WTC11 (cell line): ENCODE results near the gene SLC27A4. TPM values are rescaled to one million over a fixed set of nuclear protein-coding genes. Genes with fewer than 3 reads are reported as not detected.

Experiments used
- ATAC-seq: fragments of 200-7000 bp; cut with Tn5 transposase; 2 replicates; pipeline ENCODE4 v1.10.0; 2021; ENCODE audit warnings: mild to moderate bottlenecking, moderate library complexity
- CTCF ChIA-PET: fragments of 300-600 bp; sonication (Branson Sonifier 250); formaldehyde crosslinking; loops from one replicate; lab custom pipeline; 2021; ENCODE audit warnings: antibody characterized with exemption; lab: Charles Lee
- POLR2A ChIA-PET: fragments of 350-600 bp; sonication (Branson Sonifier 250); formaldehyde crosslinking; loops from one replicate; lab custom pipeline; 2021; ENCODE audit warnings: antibody characterized with exemption; lab: Charles Lee
- DNase-seq: peaks from one replicate; pipeline ENCODE4 v3.0.0; 2021; ENCODE audit warnings: low spot score
- H3K27ac Mint-ChIP-seq: 2 replicates; pipeline ENCODE4 v1.8.0; 2021; ENCODE audit warnings: mixed read lengths
- H3K27me3 Mint-ChIP-seq: 2 replicates; pipeline ENCODE4 v1.8.0; 2021; ENCODE audit warnings: low read depth, mild to moderate bottlenecking, moderate library complexity, mixed read lengths
- H3K36me3 Mint-ChIP-seq: 2 replicates; pipeline ENCODE4 v1.8.0; 2021; ENCODE audit warnings: mixed read lengths
- H3K4me1 Mint-ChIP-seq: 2 replicates; pipeline ENCODE4 v1.8.0; 2022; ENCODE audit warnings: mixed read lengths
- H3K4me3 Mint-ChIP-seq: 2 replicates; pipeline ENCODE4 v1.8.0; 2021; ENCODE audit warnings: mild to moderate bottlenecking, moderate library complexity, mixed read lengths
- H3K9me3 Mint-ChIP-seq: 2 replicates; pipeline ENCODE4 v1.8.0; 2021; ENCODE audit warnings: mixed read lengths
- ATF3 ChIP-seq: sonication (generic); formaldehyde crosslinking; conservative IDR thresholded peaks from 2 replicates; pipeline ENCODE4 v1.8.1; 2022; ENCODE audit warnings: mild to moderate bottlenecking, missing genetic modification reagents
- CREM ChIP-seq: sonication (generic); formaldehyde crosslinking; IDR thresholded peaks from 2 replicates; pipeline ENCODE4 v1.8.1; 2022; ENCODE audit warnings: mild to moderate bottlenecking, missing genetic modification reagents, moderate library complexity
- JAZF1 ChIP-seq: fragments of 250-450 bp; sonication (Bioruptor Pico); IDR thresholded peaks from 2 replicates; pipeline ENCODE4 v1.9.0; 2021; ENCODE audit warnings: moderate library complexity, mild to moderate bottlenecking, inconsistent platforms
- JUN ChIP-seq: sonication (generic); formaldehyde crosslinking; IDR thresholded peaks from 2 replicates; pipeline ENCODE4 v1.8.0; 2023; ENCODE audit warnings: mild to moderate bottlenecking, missing genetic modification reagents
- NFE2L1 ChIP-seq: sonication (generic); formaldehyde crosslinking; IDR thresholded peaks from 2 replicates; pipeline ENCODE4 v1.8.1; 2023; ENCODE audit warnings: missing genetic modification reagents
- NR3C1 ChIP-seq: sonication (generic); formaldehyde crosslinking; conservative IDR thresholded peaks from 2 replicates; pipeline ENCODE4 v1.8.1; 2023; ENCODE audit warnings: low read depth, mild to moderate bottlenecking, missing genetic modification reagents
- RORB ChIP-seq: fragments of 250-450 bp; sonication (Bioruptor Pico); IDR thresholded peaks from 2 replicates; pipeline ENCODE4 v1.9.0; 2021; ENCODE audit warnings: mild to moderate bottlenecking
- TCF7 ChIP-seq: sonication (generic); formaldehyde crosslinking; IDR thresholded peaks from 2 replicates; pipeline ENCODE4 v1.8.0; 2022; ENCODE audit warnings: mild to moderate bottlenecking, low read depth, missing genetic modification reagents, moderate library complexity
- ZNF219 ChIP-seq: sonication (generic); formaldehyde crosslinking; IDR thresholded peaks from 2 replicates; pipeline ENCODE4 v1.8.0; 2023; ENCODE audit warnings: missing genetic modification reagents, mild to moderate bottlenecking, borderline replicate concordance
- ZNF232 ChIP-seq: sonication (generic); formaldehyde crosslinking; IDR thresholded peaks from 2 replicates; pipeline ENCODE4 v1.8.0; 2022; ENCODE audit warnings: mild to moderate bottlenecking, missing genetic modification reagents
- ZNF281 ChIP-seq: sonication (generic); formaldehyde crosslinking; IDR thresholded peaks from 2 replicates; pipeline ENCODE4 v1.8.0; 2023; ENCODE audit warnings: mild to moderate bottlenecking, missing genetic modification reagents
- total RNA-seq: library from RNA; stranded (reverse); gene quantifications from 3 replicates; pipeline ENCODE4 v1.2.3, GENCODE V29; 2021
- TF ChIP-seq, protein P1 (sequence below): sonication (generic); formaldehyde crosslinking; IDR thresholded peaks from 2 replicates; pipeline ENCODE4 v1.8.1; 2023; ENCODE audit warnings: mild to moderate bottlenecking, missing genetic modification reagents, borderline replicate concordance
- TF ChIP-seq, protein P2 (sequence below): sonication (generic); formaldehyde crosslinking; IDR thresholded peaks from 2 replicates; pipeline ENCODE4 v1.8.0; 2022; ENCODE audit warnings: mild to moderate bottlenecking, missing genetic modification reagents
- TF ChIP-seq, protein P3 (sequence below): sonication (generic); formaldehyde crosslinking; IDR thresholded peaks from 2 replicates; pipeline ENCODE4 v1.8.1; 2023; ENCODE audit warnings: mild to moderate bottlenecking, missing genetic modification reagents
- TF ChIP-seq, protein P4 (sequence below): sonication (generic); formaldehyde crosslinking; IDR thresholded peaks from 2 replicates; pipeline ENCODE4 v1.8.1; 2023; ENCODE audit warnings: mild to moderate bottlenecking, missing genetic modification reagents, moderate library complexity
- TF ChIP-seq, protein P5 (sequence below): sonication (generic); formaldehyde crosslinking; IDR thresholded peaks from 2 replicates; pipeline ENCODE4 v1.8.1; 2022; ENCODE audit warnings: mild to moderate bottlenecking, moderate library complexity, missing genetic modification reagents

The SLC27A4 gene
- total RNA-seq, 1 experiment from 2014 or later: 23.8 TPM

- TF ChIP-seq, protein P1, sequence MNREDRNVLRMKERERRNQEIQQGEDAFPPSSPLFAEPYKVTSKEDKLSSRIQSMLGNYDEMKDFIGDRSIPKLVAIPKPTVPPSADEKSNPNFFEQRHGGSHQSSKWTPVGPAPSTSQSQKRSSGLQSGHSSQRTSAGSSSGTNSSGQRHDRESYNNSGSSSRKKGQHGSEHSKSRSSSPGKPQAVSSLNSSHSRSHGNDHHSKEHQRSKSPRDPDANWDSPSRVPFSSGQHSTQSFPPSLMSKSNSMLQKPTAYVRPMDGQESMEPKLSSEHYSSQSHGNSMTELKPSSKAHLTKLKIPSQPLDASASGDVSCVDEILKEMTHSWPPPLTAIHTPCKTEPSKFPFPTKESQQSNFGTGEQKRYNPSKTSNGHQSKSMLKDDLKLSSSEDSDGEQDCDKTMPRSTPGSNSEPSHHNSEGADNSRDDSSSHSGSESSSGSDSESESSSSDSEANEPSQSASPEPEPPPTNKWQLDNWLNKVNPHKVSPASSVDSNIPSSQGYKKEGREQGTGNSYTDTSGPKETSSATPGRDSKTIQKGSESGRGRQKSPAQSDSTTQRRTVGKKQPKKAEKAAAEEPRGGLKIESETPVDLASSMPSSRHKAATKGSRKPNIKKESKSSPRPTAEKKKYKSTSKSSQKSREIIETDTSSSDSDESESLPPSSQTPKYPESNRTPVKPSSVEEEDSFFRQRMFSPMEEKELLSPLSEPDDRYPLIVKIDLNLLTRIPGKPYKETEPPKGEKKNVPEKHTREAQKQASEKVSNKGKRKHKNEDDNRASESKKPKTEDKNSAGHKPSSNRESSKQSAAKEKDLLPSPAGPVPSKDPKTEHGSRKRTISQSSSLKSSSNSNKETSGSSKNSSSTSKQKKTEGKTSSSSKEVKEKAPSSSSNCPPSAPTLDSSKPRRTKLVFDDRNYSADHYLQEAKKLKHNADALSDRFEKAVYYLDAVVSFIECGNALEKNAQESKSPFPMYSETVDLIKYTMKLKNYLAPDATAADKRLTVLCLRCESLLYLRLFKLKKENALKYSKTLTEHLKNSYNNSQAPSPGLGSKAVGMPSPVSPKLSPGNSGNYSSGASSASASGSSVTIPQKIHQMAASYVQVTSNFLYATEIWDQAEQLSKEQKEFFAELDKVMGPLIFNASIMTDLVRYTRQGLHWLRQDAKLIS (CRISPR knock-in tag): no peak
- TF ChIP-seq, protein P2, sequence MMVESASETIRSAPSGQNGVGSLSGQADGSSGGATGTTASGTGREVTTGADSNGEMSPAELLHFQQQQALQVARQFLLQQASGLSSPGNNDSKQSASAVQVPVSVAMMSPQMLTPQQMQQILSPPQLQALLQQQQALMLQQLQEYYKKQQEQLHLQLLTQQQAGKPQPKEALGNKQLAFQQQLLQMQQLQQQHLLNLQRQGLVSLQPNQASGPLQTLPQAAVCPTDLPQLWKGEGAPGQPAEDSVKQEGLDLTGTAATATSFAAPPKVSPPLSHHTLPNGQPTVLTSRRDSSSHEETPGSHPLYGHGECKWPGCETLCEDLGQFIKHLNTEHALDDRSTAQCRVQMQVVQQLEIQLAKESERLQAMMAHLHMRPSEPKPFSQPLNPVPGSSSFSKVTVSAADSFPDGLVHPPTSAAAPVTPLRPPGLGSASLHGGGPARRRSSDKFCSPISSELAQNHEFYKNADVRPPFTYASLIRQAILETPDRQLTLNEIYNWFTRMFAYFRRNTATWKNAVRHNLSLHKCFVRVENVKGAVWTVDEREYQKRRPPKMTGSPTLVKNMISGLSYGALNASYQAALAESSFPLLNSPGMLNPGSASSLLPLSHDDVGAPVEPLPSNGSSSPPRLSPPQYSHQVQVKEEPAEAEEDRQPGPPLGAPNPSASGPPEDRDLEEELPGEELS (CRISPR knock-in tag): 0 out of 2 replicates have a peak, but pooled peaks have one; percentile 18
- no peak for TF ChIP-seq NFE2L1
- 0 out of 2 replicates have a peak, but pooled peaks have one; percentile 38 for TF ChIP-seq ZNF232 (CRISPR knock-in tag)
These were observed 30.7 kb downstream of the SLC27A4 start, which contains the start of gene URM1 (continued) for GRCh38 chr9:128370752-128371629.

DNA sequence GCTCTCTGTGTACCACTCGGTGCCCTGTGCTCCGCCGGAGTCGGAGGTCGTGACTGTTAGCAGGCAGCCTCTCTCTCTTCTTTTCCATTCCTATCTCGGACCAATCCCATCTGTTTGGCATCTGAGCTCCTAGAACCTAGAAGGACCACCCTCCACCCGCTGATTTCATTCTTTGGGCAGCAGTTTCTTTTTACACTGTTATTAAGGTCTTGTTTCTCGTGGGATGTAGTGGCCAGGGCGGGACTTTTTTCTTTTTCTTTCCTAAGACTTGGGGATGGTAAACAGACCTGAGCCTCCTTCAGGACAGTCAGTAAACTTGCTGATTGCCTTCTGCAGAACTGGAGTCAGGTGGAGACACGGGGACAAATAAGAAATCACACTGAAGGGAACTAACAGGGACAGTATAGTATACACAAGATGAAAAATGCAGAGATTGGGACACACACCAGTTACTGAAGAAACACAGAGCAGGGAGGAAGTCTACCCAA lies 31.3 kb downstream of the SLC27A4 start:
- no peak for TF ChIP-seq CREM (CRISPR knock-in tag)
- TF ChIP-seq JAZF1: no peak
- TF ChIP-seq NR3C1 (CRISPR knock-in tag): no peak
- TF ChIP-seq, protein P3, sequence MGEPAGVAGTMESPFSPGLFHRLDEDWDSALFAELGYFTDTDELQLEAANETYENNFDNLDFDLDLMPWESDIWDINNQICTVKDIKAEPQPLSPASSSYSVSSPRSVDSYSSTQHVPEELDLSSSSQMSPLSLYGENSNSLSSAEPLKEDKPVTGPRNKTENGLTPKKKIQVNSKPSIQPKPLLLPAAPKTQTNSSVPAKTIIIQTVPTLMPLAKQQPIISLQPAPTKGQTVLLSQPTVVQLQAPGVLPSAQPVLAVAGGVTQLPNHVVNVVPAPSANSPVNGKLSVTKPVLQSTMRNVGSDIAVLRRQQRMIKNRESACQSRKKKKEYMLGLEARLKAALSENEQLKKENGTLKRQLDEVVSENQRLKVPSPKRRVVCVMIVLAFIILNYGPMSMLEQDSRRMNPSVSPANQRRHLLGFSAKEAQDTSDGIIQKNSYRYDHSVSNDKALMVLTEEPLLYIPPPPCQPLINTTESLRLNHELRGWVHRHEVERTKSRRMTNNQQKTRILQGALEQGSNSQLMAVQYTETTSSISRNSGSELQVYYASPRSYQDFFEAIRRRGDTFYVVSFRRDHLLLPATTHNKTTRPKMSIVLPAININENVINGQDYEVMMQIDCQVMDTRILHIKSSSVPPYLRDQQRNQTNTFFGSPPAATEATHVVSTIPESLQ (CRISPR knock-in tag): no peak
- TF ChIP-seq, protein P4, sequence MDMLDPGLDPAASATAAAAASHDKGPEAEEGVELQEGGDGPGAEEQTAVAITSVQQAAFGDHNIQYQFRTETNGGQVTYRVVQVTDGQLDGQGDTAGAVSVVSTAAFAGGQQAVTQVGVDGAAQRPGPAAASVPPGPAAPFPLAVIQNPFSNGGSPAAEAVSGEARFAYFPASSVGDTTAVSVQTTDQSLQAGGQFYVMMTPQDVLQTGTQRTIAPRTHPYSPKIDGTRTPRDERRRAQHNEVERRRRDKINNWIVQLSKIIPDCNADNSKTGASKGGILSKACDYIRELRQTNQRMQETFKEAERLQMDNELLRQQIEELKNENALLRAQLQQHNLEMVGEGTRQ (CRISPR knock-in tag): no peak
- ChIA-PET POLR2A (interaction anchor here (0.6 to 1.5 kb wide), 5 partner anchors 10 to 121 kb away, joined by 3 to 8 read pairs (median 4); no protein-coding TSS in a partner anchor), CTCF (interaction anchor here (0.5 to 3.9 kb wide), 15 partner anchors 10 to 364 kb away, joined by 3 to 35 read pairs (median 4); partner anchors contain the start of genes CERCAM and PKN3)
- no peak for ATAC-seq
- no peak for DNase-seq
- H3K4me1 Mint-ChIP-seq: peaks cover 25% of the 10 kb centered on the region
- H3K4me3 Mint-ChIP-seq: peak overlapping the region; percentile 95
- peaks cover 29% of the 10 kb centered on the region for H3K27me3 Mint-ChIP-seq
- peak overlapping the region; percentile 7 for H3K27ac Mint-ChIP-seq
- H3K36me3 Mint-ChIP-seq: no peaks in the 10 kb centered on the region
- H3K9me3 Mint-ChIP-seq: no peaks in the 10 kb centered on the region

DNA sequence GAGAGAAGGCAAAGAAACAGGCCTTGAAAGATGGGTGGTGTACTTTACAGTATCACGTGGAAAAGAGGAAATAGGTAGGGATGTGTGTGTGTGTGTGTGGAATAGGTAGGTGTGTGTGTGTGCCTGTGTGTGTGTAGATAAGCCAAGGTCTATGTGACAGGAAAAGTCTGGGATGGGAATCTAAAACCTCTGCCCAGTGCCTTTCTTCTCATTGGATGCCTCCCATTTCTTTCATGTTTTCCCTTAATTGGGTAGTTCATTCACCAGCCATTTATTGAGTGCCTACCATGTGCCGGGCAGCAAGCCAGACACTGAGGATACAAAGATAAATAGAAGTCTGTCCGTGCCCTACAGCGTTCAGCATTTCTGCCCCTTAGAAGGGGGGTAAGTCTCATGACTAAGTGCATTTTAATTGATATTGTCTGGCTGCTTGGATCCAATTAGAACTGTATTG lies 31.9 kb downstream of the SLC27A4 start:
- POLR2A ChIA-PET: no interaction called here
- TF ChIP-seq RORB (no peak), ATF3 (CRISPR knock-in tag) (no peak), ZNF281 (CRISPR knock-in tag) (no peak), JUN (no peak), ZNF219 (CRISPR knock-in tag) (no peak), TCF7 (CRISPR knock-in tag) (no peak)
- TF ChIP-seq, protein P5, sequence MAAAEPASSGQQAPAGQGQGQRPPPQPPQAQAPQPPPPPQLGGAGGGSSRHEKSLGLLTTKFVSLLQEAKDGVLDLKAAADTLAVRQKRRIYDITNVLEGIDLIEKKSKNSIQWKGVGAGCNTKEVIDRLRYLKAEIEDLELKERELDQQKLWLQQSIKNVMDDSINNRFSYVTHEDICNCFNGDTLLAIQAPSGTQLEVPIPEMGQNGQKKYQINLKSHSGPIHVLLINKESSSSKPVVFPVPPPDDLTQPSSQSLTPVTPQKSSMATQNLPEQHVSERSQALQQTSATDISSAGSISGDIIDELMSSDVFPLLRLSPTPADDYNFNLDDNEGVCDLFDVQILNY: no peak

More for the DNA sequence above, 31.9 kb downstream of the SLC27A4 start:
- Mint-ChIP-seq H3K36me3 (no peaks in the 10 kb centered on the region), H3K27me3 (peaks cover 23% of the 10 kb centered on the region), H3K9me3 (no peaks in the 10 kb centered on the region), H3K4me3 (peak overlapping the region; percentile 95), H3K27ac (peak overlapping the region; percentile 7; the same call in 1 of the 2 replicates), H3K4me1 (peaks cover 21% of the 10 kb centered on the region)
- ATAC-seq: no peak
- no peak for DNase-seq
- CTCF ChIA-PET: interaction anchor here (1.9 to 3.9 kb wide), 3 partner anchors 12 to 48 kb away, joined by 14 to 35 read pairs (median 29); partner anchors contain the start of gene CERCAM
